Lower leg skin (tissue), 4 donors: Measurements from ENCODE around the gene CCSER2. TPM values are rescaled to one million over a fixed set of nuclear protein-coding genes. Genes with fewer than 3 reads are reported as not detected.

ENCODE experiments used
- DNase-seq, 2 donors: peaks; one replicate each; pipeline ENCODE4 v3.0.0-alpha.2; 2019; ENCODE audit warnings: low spot score in 2 of 2
- H3K4me3 ChIP-seq: fragments of 200-600 bp; sonication (generic); 2 replicates; pipeline ENCODE4 v1.5.1; 2017; ENCODE audit warnings: mild to moderate bottlenecking, low read depth; ENCODE audit not compliant: poor library complexity, severe bottlenecking
- POLR2A ChIP-seq, 2 donors: fragments of 450-650 bp; IDR thresholded peaks; one replicate each; pipeline ENCODE4 v1.6.1; 2016 to 2017; ENCODE audit warnings: antibody characterized with exemption in 2 of 2, mild to moderate bottlenecking in 1 of 2, moderate library complexity in 1 of 2
- WGBS, 2 donors: methylation state at CpG; one replicate each; pipeline ENCODE4 v1.1.5; 2018; 5-methylcytosine and 5-hydroxymethylcytosine counted together
- intact Hi-C: fragments of 100-400 bp; cut with DNase I; formaldehyde crosslinking; loops from one replicate; pipeline ENCODE4 v1.15.0; 2023; ENCODE audit warnings: low total_unique reads
- total RNA-seq, 4 donors: library from RNA; depleted of rRNA; stranded (reverse); fragments of >200 nt; gene quantifications; one replicate each; pipeline ENCODE4 v1.1.0, GENCODE V29; 2016
- TF ChIP-seq, protein P1 (sequence below), 3 donors: fragments of 450-650 bp; IDR thresholded peaks; one replicate each; pipeline ENCODE4 v1.5.1; 2016; ENCODE audit warnings: antibody characterized with exemption in 3 of 3, mild to moderate bottlenecking in 3 of 3, moderate library complexity in 2 of 3

CCSER2 gene
- total RNA-seq, 4 donors from 2014 or later = 33.3 to 69.5 (median 47.7) TPM

DNA sequence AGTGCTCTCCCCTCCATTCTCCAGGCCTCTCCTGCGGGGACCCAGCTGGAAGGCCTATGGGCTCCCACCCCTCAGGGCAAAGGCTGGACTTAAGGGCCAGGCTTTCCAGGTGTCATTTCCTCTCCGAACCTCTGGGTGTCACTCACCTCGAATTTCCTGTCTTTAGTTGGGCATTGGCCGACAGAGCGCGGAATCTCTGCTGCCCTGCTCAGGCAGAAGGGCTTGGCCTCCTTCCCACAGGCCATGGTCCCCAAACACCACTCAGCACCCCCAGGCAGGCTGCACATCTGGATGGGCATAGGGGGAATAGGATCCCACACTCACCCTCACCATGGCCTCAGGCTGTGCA lies 212.9 kb downstream of the CCSER2 start:
- TF ChIP-seq POLR2A (IDR thresholded peaks at IDR 0.05) = no peak
- TF ChIP-seq, protein P1, sequence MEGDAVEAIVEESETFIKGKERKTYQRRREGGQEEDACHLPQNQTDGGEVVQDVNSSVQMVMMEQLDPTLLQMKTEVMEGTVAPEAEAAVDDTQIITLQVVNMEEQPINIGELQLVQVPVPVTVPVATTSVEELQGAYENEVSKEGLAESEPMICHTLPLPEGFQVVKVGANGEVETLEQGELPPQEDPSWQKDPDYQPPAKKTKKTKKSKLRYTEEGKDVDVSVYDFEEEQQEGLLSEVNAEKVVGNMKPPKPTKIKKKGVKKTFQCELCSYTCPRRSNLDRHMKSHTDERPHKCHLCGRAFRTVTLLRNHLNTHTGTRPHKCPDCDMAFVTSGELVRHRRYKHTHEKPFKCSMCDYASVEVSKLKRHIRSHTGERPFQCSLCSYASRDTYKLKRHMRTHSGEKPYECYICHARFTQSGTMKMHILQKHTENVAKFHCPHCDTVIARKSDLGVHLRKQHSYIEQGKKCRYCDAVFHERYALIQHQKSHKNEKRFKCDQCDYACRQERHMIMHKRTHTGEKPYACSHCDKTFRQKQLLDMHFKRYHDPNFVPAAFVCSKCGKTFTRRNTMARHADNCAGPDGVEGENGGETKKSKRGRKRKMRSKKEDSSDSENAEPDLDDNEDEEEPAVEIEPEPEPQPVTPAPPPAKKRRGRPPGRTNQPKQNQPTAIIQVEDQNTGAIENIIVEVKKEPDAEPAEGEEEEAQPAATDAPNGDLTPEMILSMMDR (IDR thresholded peaks at IDR 0.05) = no peak
- H3K4me3 ChIP-seq = no peak overlapping the region
- 84 to 86% methylated on average over 5 to 6 of the region's 6 CpGs for WGBS, 2 donors
- intact Hi-C loops = no loop called here
- no peak for DNase-seq

DNA sequence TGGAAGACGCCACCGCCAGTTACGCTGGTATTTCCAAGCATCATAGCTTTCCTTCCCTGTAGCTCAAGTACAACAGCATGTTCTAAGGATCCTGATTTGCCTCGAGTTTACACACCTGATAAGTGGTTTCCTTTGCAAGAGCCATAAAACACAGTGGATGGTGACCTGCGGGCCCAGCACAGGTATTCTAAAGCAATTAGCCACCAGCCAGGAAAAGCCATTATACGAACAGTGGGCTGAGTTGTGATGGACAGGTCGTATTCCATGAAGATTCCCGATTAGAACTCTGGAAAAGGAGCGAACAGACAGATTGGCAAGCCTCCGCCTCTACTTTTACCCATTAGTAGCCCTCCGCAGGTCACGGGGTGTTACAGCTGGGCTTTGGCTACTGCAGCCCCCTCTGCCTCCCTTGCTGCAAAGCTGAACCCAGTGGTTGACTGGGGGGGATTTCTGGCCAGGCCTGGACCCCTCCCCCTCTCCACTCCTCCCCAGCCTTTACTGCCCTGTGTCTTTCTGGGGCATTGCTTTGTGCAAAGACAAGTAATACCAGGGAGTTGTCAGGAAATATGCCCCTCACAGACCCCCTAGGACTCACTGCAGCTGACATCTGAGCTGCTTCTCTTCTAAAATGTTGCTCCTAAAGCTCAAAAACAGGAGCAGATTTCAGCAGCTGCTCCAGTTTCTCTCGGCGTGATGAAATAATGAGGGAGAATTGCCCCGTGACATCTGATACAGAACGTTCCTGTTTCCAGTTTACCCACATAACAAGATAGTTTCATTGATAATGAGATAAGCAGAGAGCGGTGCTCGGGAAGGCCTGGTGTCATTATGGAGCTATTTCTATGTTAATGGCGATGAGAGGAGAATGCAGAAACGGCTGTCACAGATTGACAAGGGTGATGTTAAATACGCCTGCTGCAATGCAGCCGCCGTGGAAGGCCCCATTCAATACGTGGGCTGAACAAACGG lies 214.4 kb downstream of the CCSER2 start:
- WGBS, 2 donors = 63 to 67% methylated on average over 25 of the region's 25 CpGs
- intact Hi-C loops = no loop called here

DNA sequence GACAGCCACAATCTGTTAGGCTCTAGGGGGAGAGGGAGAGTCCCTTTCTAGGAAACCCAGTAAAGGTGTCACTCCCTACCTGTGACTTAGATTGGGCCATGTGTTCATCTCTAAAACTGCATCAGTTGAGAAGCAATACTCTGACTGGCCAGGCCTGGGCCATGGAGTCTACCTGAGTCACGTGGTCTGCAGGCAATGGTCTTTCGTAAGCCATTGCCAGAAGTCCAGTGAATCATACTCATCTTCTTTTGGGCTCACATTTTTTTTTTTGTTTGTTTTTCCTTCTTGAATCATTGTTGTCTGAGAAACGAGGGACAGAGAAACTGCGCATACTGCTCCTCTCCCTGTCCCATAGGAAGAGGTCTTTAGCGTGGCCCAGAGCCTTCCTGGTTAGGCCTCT lies 215.6 kb downstream of the CCSER2 start:
- H3K4me3 ChIP-seq = no peak overlapping the region
- DNase-seq = no peak
- intact Hi-C loops = no loop called here
- WGBS, 2 donors = 89 to 90% methylated on average over 5 of the region's 5 CpGs
- TF ChIP-seq, protein P1 (IDR thresholded peaks at IDR 0.05) = no peak
- TF ChIP-seq POLR2A (IDR thresholded peaks at IDR 0.05) = no peak

More for the DNA sequence above, 214.4 kb downstream of the CCSER2 start:
- no peak for DNase-seq
- no peak overlapping the region for H3K4me3 ChIP-seq
- no peak for TF ChIP-seq POLR2A (IDR thresholded peaks at IDR 0.05)
- TF ChIP-seq, protein P1 (IDR thresholded peaks at IDR 0.05) = no peak

DNA sequence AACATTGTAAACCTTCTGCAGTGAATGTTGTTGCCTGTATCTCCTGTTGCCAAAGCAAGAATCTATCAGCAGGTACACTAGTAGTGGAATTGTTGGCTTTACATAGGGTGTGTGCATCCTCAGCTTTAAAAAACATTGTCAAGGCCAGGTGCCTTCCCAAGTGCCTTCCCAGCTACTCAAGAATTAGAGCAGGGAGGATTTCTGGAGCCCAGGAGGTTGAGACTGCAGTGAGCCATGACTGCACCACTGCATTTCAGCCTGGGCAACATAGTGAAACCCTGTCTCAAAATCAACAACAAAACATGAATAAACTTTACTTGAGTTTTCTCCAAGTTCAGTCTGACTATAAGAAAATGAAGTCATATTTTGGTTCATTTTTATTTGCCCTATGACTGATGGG lies 217.3 kb downstream of the CCSER2 start:
- intact Hi-C loops = no loop called here
- H3K4me3 ChIP-seq = no peak overlapping the region
- no peak for DNase-seq
- TF ChIP-seq, protein P1 (IDR thresholded peaks at IDR 0.05) = no peak
- no peak for TF ChIP-seq POLR2A (IDR thresholded peaks at IDR 0.05)

DNA sequence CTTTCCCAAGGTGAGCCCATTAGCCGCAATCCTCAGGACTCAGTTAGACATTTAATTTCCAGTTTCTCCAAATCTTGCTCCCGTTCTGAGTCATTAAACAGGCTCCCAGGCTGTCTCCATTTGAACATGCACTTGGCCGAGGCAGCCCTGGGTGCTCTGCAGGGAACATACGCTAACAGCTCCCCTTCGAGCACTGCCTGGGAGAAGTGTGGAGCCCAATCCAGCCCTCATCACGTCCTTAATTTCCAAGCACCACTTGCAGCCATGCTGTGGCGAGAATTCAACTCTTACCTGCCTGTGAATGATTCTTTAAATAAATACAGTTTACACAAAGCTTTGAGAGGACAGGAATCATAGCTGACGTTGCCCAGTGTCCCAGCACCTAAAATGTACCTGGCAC lies 218.2 kb downstream of the CCSER2 start:
- H3K4me3 ChIP-seq = no peak overlapping the region
- 82 to 90% methylated on average over 8 of the region's 8 CpGs for WGBS, 2 donors
- TF ChIP-seq POLR2A (IDR thresholded peaks at IDR 0.05) = no peak
- TF ChIP-seq, protein P1 (IDR thresholded peaks at IDR 0.05) = no peak
- intact Hi-C loops = no loop called here
- no peak for DNase-seq
